ENCODE measurements around the gene SIL1. TPM values are rescaled to one million over a fixed set of nuclear protein-coding genes. Genes with fewer than 3 reads are reported as not detected.

Gene SIL1
- total and polyA plus RNA-seq, 5 donors from 2014 or later: 9.8 to 12.3 (median 11.2) TPM

- Mint-ChIP-seq H3K27me3 (no peaks in the 10 kb centered on the region), H3K9me3 (no peaks in the 10 kb centered on the region), H3K36me3 (peaks cover 17% of the 10 kb centered on the region), H3K27ac (peak overlapping the region; percentile 9 to 72 (median 71)), H3K4me3 (peak overlapping the region; percentile 2 to 76 (median 24)), H3K4me1 (peaks cover 5 to 33% (median 21%) of the 10 kb centered on the region in 4 donors)
- peaks cover 8% of the 10 kb centered on the region for H3K4me1 ChIP-seq (ENCODE audit: control insufficient read depth, insufficient read depth, low read length, poor library complexity, severe bottlenecking)
- no peak overlapping the region for H3K27ac ChIP-seq (ENCODE audit: insufficient read depth, low read length, poor library complexity, severe bottlenecking)
- DNase-seq: peak in 2 of 3 donors; percentile 34 to 63
- H3K9me3 ChIP-seq (ENCODE audit: control insufficient read depth in 2 of 2, low read length in 2 of 2): no peaks in the 10 kb centered on the region
- peak overlapping the region; percentile 26 for H3K4me3 ChIP-seq (ENCODE audit: low read depth, low read length)
- ATAC-seq (ENCODE audit: low read depth in 2 of 2): peak; percentile 35 to 50
- H3K27me3 ChIP-seq (ENCODE audit: control insufficient read depth, insufficient read depth, low read length): no peaks in the 10 kb centered on the region
- no peaks in the 10 kb centered on the region for H3K36me3 ChIP-seq (ENCODE audit: control insufficient read depth, insufficient read depth, low read length)
Observed at GRCh38 chr5:138979684-138980280, 218.4 kb downstream of the SIL1 start.

DNA sequence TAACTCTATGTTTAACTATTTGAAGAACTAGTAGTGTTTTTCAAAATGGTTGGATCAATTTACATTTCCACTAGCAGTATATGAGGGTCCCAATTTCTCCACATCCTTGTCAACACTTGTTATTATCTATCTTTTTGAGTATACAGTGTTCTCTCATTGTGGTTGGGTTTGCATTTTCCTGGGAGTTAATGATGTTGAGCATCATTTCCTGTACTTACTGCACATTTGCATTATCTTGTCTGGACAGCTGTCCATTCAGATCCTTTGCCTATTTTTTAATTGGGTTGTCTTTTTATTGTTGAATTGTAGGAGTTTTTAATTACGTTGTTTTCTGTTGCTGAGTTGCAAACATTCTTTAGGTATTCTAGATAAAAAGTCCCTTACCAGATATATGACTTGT is 219.6 kb downstream of the SIL1 start:
- peaks cover 5 to 33% (median 21%) of the 10 kb centered on the region in 4 donors for H3K4me1 Mint-ChIP-seq

GRCh38 chr5:138978080-138978479 is 220.1 kb downstream of the SIL1 start:
- Mint-ChIP-seq H3K27me3 (no peaks in the 10 kb centered on the region), H3K9me3 (no peaks in the 10 kb centered on the region), H3K36me3 (peaks cover 10% of the 10 kb centered on the region), H3K4me1 (peaks cover 5 to 33% (median 21%) of the 10 kb centered on the region in 4 donors), H3K27ac (no peak overlapping the region), H3K4me3 (no peak overlapping the region)
- H3K9me3 ChIP-seq (ENCODE audit: control insufficient read depth in 2 of 2, low read length in 2 of 2): no peaks in the 10 kb centered on the region
- no peaks in the 10 kb centered on the region for H3K36me3 ChIP-seq (ENCODE audit: control insufficient read depth, insufficient read depth, low read length)
- H3K4me1 ChIP-seq (ENCODE audit: control insufficient read depth, insufficient read depth, low read length, poor library complexity, severe bottlenecking): peaks cover 8% of the 10 kb centered on the region
- ATAC-seq (ENCODE audit: low read depth in 2 of 2) (no peak), DNase-seq (no peak)
- no peak overlapping the region for H3K27ac ChIP-seq (ENCODE audit: insufficient read depth, low read length, poor library complexity, severe bottlenecking)
- H3K27me3 ChIP-seq (ENCODE audit: control insufficient read depth, insufficient read depth, low read length): no peaks in the 10 kb centered on the region
- H3K4me3 ChIP-seq (ENCODE audit: low read depth, low read length): no peak overlapping the region

More for the DNA sequence above, 219.6 kb downstream of the SIL1 start:
- Histone ChIP-seq H3K4me3 (ENCODE audit: low read depth, low read length) (no peak overlapping the region), H3K9me3 (ENCODE audit: control insufficient read depth in 2 of 2, low read length in 2 of 2) (no peaks in the 10 kb centered on the region), H3K36me3 (ENCODE audit: control insufficient read depth, insufficient read depth, low read length) (no peaks in the 10 kb centered on the region), H3K27ac (ENCODE audit: insufficient read depth, low read length, poor library complexity, severe bottlenecking) (no peak overlapping the region), H3K4me1 (ENCODE audit: control insufficient read depth, insufficient read depth, low read length, poor library complexity, severe bottlenecking) (peaks cover 8% of the 10 kb centered on the region), H3K27me3 (ENCODE audit: control insufficient read depth, insufficient read depth, low read length) (no peaks in the 10 kb centered on the region)
- no peaks in the 10 kb centered on the region for H3K9me3 Mint-ChIP-seq
- no peaks in the 10 kb centered on the region for H3K27me3 Mint-ChIP-seq
- DNase-seq (no peak), ATAC-seq (ENCODE audit: low read depth in 2 of 2) (no peak)
- no peak overlapping the region for H3K4me3 Mint-ChIP-seq
- H3K27ac Mint-ChIP-seq: no peak overlapping the region
- peaks cover 12% of the 10 kb centered on the region for H3K36me3 Mint-ChIP-seq

DNA sequence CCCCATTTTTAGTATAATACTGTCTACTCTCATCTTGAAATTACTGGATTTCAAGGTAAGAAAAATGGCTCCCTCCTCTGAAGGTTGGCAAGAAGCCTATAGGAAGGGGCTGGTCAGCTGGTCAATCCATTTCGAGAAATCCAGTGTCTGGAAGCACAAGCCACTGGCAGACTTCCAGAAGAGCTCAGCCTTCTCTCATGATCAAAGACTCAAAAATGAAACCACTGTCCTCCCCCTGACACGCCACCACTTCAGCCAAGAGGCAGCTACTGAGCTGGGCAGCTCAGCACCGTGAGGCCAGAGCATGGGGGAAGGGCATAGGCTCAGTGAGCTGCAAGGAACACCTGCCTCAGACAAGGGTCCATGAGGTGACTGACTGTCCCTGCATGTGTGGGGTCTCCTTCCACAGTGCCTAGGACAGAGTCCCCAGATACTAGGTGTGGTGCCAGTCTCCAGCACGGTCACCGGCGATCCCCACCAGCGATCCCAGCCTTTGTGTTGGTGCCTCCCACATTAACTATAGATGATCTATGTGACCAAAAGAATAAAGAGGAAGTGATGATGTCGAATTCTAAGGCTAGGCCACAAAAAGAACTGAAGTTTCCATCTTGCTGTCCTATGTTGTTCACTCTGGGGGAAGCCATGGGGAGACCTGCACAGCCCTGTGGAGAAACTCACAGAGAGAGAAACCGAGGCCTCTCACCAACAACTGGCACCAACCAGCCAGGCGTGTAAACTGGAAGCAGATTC is 222.9 kb downstream of the SIL1 start:
- Mint-ChIP-seq H3K9me3 (no peaks in the 10 kb centered on the region), H3K36me3 (peaks cover 11% of the 10 kb centered on the region), H3K4me3 (no peak overlapping the region), H3K4me1 (peaks cover 5 to 11% (median 7%) of the 10 kb centered on the region in 4 donors), H3K27me3 (no peaks in the 10 kb centered on the region), H3K27ac (peak overlapping the region in 1 of 3 donors; percentile 32)
- Histone ChIP-seq H3K4me1 (ENCODE audit: control insufficient read depth, insufficient read depth, low read length, poor library complexity, severe bottlenecking) (peaks cover 6% of the 10 kb centered on the region), H3K27me3 (ENCODE audit: control insufficient read depth, insufficient read depth, low read length) (no peaks in the 10 kb centered on the region), H3K4me3 (ENCODE audit: low read depth, low read length) (no peak overlapping the region), H3K36me3 (ENCODE audit: control insufficient read depth, insufficient read depth, low read length) (no peaks in the 10 kb centered on the region), H3K27ac (ENCODE audit: insufficient read depth, low read length, poor library complexity, severe bottlenecking) (no peak overlapping the region), H3K9me3 (ENCODE audit: control insufficient read depth in 2 of 2, low read length in 2 of 2) (no peaks in the 10 kb centered on the region)
- DNase-seq: no peak
- ATAC-seq (ENCODE audit: low read depth in 2 of 2): no peak

DNA sequence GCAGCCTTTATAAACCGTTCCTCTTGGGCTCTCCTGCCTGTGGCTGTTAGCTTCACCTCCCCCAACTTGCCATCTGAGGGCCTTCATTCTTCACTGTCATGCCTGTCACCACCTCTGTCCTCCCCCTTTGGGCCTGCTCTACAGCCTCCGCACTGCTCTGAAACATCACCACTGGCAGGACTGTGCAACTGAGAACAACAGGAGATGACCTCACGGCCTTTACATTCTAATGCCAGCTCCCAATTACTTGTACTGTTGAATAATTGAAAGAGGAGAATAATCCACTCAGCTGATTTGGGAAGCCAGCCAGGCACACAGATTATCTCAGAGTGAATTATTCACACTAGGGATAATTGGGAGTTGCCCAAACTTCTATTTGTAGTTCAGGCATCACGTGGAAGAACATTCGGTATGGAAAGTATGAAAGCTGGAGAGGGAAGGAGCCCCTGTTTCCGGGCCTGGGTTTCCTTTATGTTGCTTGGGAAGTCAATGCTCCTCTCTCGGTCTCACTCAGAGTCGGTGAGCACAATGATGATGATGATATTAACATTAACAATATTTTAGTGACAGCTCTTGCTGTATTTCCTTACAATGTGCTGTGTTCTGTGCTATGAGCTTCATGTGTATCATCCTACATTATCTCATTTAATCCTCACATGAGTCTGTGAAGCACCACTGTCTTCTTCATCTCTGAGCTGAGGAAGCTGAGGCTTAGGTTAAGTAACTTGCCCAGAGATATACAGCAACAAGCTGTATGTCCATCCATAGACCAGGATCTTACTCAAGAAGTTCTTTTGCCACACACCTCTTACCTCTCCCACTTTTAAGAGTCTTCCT is 223.7 kb downstream of the SIL1 start:
- Histone ChIP-seq H3K4me1 (ENCODE audit: control insufficient read depth, insufficient read depth, low read length, poor library complexity, severe bottlenecking) (no peaks in the 10 kb centered on the region), H3K27me3 (ENCODE audit: control insufficient read depth, insufficient read depth, low read length) (no peaks in the 10 kb centered on the region), H3K36me3 (ENCODE audit: control insufficient read depth, insufficient read depth, low read length) (no peaks in the 10 kb centered on the region), H3K9me3 (ENCODE audit: control insufficient read depth in 2 of 2, low read length in 2 of 2) (no peaks in the 10 kb centered on the region), H3K27ac (ENCODE audit: insufficient read depth, low read length, poor library complexity, severe bottlenecking) (no peak overlapping the region), H3K4me3 (ENCODE audit: low read depth, low read length) (no peak overlapping the region)
- Mint-ChIP-seq H3K4me3 (no peak overlapping the region), H3K4me1 (peaks cover 0 to 6% (median 0%) of the 10 kb centered on the region in 4 donors), H3K27me3 (no peaks in the 10 kb centered on the region), H3K36me3 (peaks cover 11% of the 10 kb centered on the region), H3K27ac (peak overlapping the region in 1 of 3 donors; percentile 32), H3K9me3 (no peaks in the 10 kb centered on the region)
- no peak for DNase-seq
- ATAC-seq (ENCODE audit: low read depth in 2 of 2): no peak

- Mint-ChIP-seq H3K27me3 (no peaks in the 10 kb centered on the region), H3K4me3 (no peak overlapping the region), H3K9me3 (peaks cover 0 to 2% (median 0%) of the 10 kb centered on the region in 7 donors), H3K4me1 (peaks cover 0 to 6% (median 0%) of the 10 kb centered on the region in 4 donors), H3K27ac (no peak overlapping the region), H3K36me3 (peaks cover 16% of the 10 kb centered on the region)
- no peak for DNase-seq
- Histone ChIP-seq H3K36me3 (ENCODE audit: control insufficient read depth, insufficient read depth, low read length) (no peaks in the 10 kb centered on the region), H3K9me3 (ENCODE audit: control insufficient read depth in 2 of 2, low read length in 2 of 2) (no peaks in the 10 kb centered on the region), H3K4me1 (ENCODE audit: control insufficient read depth, insufficient read depth, low read length, poor library complexity, severe bottlenecking) (no peaks in the 10 kb centered on the region), H3K27ac (ENCODE audit: insufficient read depth, low read length, poor library complexity, severe bottlenecking) (no peak overlapping the region), H3K27me3 (ENCODE audit: control insufficient read depth, insufficient read depth, low read length) (no peaks in the 10 kb centered on the region), H3K4me3 (ENCODE audit: low read depth, low read length) (no peak overlapping the region)
- ATAC-seq (ENCODE audit: low read depth in 2 of 2): no peak
Observed at GRCh38 chr5:138972836-138973235, 225.3 kb downstream of the SIL1 start.

DNA sequence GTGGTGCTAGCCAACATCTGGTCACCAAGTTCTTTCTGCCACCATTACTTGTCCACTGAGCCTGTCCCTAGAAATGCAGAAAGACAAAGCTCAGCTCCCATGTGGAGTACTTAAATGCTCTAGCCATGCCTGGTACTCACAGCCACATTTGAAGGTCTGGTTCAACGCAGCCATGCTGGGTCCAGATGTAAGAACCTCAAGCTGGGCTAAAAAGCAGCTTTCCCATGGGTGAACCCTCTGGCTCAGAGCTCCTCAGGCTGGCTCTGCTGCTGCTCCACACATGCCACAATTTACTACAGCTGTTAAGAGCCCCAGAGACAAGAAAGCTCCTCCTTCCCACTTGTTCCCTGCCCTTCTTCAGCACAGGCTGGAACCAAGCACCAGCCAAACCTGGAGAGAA is 225.9 kb downstream of the SIL1 start:
- Histone ChIP-seq H3K36me3 (ENCODE audit: control insufficient read depth, insufficient read depth, low read length) (no peaks in the 10 kb centered on the region), H3K27ac (ENCODE audit: insufficient read depth, low read length, poor library complexity, severe bottlenecking) (no peak overlapping the region), H3K4me1 (ENCODE audit: control insufficient read depth, insufficient read depth, low read length, poor library complexity, severe bottlenecking) (no peaks in the 10 kb centered on the region), H3K4me3 (ENCODE audit: low read depth, low read length) (no peak overlapping the region), H3K27me3 (ENCODE audit: control insufficient read depth, insufficient read depth, low read length) (no peaks in the 10 kb centered on the region), H3K9me3 (ENCODE audit: control insufficient read depth in 2 of 2, low read length in 2 of 2) (no peaks in the 10 kb centered on the region)
- Mint-ChIP-seq H3K9me3 (peaks cover 0 to 2% (median 0%) of the 10 kb centered on the region in 7 donors), H3K27me3 (no peaks in the 10 kb centered on the region), H3K4me3 (no peak overlapping the region), H3K27ac (peak overlapping the region in 1 of 3 donors; percentile 59), H3K36me3 (peaks cover 10% of the 10 kb centered on the region), H3K4me1 (peaks cover 0 to 6% (median 0%) of the 10 kb centered on the region in 4 donors)
- DNase-seq: no peak
- ATAC-seq (ENCODE audit: low read depth in 2 of 2): no peak

Measured in CD4-positive, CD25-positive, alpha-beta regulatory T cell (primary cell).